Activated CD8-positive, alpha-beta memory T cell treated with anti-CD3 and anti-CD28 coated beads, Interleukin-2, amount 50 U/mL, for 24 hours (primary cell): ENCODE data around the gene NOP14.
A peak's percentile ranks its signal among the peaks of the same experiment; 100 is the strongest.
"Not testable (repeated sequence)": the region's sequence is repeated elsewhere in the genome, so short reads cannot be mapped to it uniquely, and the experiment has no call there.

Experiments
- DNase-seq: peaks from one replicate; pipeline ENCODE4 v3.0.0-alpha.2; 2020; ENCODE audit errors: extremely low read depth

NOP14 gene

DNA sequence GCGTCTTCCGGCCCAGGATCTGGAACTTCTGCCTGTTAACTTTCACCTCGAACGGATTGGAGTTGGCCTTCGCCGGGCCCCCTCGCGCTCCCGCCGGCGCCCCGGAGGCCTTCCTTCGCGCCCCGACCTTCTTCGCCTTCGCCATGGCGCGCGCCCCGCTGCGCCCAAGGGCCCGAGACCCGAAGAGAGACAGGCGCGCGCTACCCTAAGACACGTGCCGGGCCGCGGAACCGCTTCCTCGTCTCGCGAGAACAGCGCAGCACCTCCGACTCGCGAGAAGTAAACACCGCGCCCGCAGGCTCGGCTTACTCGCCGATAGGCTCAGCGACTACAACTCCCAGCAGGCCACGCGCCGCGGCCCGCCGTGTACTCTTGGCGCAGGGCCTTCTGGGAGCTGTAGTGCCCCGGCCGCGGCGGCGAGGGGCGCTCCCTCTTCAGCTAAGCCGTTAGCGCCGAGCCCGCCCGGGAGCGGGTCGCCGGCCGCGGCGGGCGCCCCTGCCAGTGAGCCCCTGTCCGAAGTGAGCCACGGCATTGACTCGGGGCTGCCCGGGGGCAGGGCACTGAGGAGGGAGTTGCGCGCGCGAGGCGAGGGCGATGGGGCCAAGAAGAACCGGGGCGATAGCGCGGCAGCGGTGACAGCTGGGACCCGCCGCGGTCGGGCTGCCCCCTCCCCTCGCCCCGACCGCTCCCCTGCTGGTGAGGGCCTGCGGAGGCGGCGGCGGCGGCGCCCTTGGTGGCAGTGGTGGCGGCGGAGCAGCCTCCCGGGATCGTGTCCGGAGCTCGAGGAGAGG lies at the start of gene NOP14, which contains the start of gene GRK4:
Gene NOP14 (minus strand): TSS at position 232 of the 791 bp plus-strand sequence. CDS start 87 bp downstream, at position 145.
Gene GRK4 (plus strand): TSS at position 397 of the 791 bp plus-strand sequence. CDS start 500 bp downstream, outside the sequence.
- peak; percentile 91 for DNase-seq

DNA sequence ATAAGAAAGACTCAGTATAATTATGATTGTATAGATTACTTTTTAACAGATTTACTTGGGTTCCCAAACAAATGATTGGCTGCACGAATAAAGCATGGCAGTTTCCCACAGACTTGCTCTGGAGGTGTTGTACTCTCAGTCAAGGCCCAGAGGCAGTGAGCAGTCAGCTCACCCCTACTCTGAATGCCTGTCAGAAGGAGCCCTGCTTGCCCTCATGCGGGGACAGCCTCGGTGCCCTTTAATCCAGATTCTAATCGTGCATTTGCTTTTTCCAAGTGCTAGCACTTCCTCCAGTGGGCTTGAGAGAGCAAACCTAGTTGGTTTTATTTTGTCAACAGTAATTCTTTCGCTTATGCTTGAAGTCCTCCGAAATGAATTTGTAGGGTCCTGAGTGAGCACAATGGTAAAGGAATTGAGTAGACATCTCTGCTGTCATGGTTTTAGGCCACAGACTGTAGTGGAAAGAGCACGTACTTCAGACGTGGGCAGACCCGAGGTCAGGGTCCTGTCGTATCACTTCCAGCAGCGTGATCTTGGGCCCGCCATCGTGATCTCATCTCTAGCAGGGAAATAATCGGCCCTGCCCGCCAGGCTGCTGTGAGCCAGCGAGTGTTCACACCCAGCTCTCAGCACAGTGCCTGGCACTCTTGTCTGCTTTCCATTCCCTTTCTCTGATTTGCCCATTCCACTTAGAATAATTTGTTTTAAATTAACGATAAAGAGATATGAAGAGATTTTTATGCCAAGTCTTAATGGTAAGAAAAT lies 48.4 kb upstream of the NOP14 start:
- no peak for DNase-seq

- DNase-seq: no peak
These were observed 47.8 kb upstream of the NOP14 start for GRCh38 chr4:3010998-3011397.

GRCh38 chr4:3010577-3010976 lies 47.4 kb upstream of the NOP14 start:
- DNase-seq: no peak

- no peak for DNase-seq
These were observed 46.2 kb upstream of the NOP14 start for GRCh38 chr4:3009422-3009821.

DNA sequence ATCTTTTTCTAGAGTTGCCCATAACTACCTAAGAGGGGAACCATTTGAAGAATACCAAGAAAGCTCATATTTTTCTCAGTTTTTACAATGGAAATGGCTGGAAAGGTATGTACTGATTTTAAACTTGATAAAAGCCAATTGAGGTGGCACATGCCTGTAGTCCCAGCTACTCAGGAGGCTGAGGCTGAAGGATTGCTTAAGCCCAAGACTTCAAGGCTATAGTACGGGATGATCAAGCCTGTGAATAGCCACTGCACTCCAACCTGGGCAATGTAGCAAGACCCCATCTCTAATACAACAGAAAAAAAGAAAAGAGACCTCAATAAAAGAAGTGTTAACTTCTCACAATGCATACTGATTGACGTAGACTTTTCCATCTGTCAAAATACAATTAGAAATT lies 44.5 kb upstream of the NOP14 start:
- no peak for DNase-seq

- DNase-seq: no peak
These were observed 33.2 kb upstream of the NOP14 start for GRCh38 chr4:2996415-2996814.

- DNase-seq: no peak
These were observed 32.5 kb upstream of the NOP14 start for GRCh38 chr4:2995546-2996265.

DNA sequence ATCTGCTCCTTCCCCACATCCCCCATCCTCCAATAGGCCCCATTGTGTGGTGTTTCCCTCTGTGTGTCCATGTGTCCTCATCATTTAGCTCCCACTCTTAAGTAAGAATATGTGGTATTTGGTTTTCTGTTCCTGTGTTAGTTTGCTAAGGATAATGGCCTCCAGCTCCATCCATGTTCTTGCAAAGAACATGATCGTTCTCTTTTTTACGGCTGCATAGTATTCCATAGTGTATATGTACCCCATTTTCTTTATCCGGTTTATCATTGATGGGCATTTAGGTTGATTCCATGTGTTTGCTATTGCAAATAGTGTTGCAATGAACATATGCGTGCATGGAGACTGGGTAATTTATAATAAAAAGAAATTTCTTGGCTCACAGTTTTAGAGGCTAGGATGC lies 31.7 kb upstream of the NOP14 start:
- DNase-seq: no peak

GRCh38 chr4:2991243-2991642 lies 28.0 kb upstream of the NOP14 start:
- DNase-seq: no peak

- DNase-seq: not testable (repeated sequence)
These were observed 20.5 kb upstream of the NOP14 start for GRCh38 chr4:2983715-2984114.

DNA sequence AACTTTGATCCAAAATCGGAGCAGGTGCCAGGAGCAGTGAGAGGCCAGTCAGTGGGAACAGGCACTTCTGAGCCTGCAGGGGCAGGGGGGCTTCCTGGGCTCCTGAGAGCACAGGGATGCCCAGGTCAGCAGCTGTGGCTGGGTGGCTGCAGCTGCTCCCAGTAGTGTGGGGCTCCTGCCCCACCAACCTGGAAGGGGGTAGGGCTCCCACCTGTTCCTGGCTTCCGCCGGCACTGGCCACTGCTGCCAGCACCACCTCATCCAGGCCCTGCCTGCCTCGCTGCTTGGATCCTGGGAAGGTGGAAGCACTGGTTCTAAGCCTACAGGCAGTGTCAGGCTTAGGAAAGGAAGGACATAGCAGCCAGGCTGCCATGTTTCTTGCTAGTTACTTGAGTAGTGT lies 18.8 kb upstream of the NOP14 start:
- no peak for DNase-seq

- DNase-seq: no peak
These were observed 18.1 kb upstream of the NOP14 start for GRCh38 chr4:2981256-2981819.

DNA sequence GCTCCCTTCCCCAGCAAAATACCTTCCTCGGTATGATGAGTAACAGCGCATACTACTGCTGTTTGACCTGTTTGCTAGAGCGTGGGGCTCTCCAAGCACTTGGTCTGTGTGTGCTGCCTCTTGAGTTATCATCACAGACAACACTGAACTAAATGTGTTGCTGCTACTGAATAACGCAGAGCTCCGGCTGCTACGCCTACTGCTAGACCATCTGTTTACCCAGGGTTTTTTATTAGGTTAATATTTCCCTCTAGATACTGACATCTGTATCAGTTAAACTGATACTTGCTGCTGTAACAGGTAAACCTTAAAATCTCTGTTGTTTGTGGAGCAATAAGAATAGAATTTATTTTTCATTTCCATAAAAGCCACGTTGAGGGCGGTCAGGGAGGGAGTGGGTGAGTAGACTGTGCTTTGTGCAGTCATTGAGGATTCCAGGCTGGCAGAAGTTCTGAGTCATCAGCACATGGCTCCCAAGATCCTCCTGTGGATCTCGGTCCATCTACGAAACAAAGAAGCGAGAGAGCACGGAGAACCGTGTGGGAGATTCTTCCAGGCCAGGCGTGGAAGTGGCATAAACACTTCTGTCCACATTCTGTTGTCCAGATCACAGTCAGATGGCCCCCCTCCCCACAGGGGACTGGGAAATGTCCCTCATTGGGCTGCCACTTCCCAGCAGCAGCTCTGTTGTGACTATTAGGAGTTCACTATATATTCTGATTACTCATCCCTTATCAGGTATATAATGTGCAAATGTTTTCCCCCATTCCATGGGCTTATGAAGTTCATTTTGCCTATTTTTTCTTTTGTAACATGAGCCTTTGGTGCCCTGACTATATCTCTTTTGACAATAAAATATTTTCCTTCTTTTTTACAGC lies 14.2 kb upstream of the NOP14 start:
- DNase-seq: no peak

GRCh38 chr4:2971275-2971674 lies 8.1 kb upstream of the NOP14 start:
- no peak for DNase-seq

- DNase-seq: no peak
These were observed 5.2 kb upstream of the NOP14 start for GRCh38 chr4:2968381-2968780.

- DNase-seq: no peak
These were observed 2.1 kb upstream of the NOP14 start for GRCh38 chr4:2965262-2965661.

DNA sequence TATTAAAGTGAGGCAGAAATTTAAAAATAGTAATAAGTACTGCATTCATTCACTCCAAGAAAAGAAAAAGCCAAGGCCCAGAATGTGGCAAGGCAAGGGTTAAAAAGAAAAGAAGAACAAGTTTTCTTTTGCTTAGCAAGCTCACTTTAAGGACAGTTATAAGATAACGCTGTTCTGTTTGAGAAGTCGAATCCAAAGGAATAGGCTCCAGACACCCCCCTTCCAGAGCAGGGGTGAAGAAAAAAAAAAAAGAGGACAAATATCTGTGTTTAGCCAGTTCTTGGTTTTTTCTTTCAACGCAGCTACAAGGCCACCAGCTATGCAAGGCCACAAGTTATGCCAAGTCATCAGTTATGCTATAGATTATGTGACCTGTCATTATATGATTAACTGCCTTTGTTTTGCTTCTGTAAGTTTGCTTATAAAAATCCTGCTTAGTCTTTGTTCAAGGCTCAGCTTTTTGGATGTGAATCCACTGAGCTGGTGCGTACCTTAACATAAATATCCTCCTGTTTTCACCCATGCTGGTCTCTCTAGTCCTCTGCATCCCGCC lies 1.6 kb upstream of the NOP14 start:
- DNase-seq: no peak

DNA sequence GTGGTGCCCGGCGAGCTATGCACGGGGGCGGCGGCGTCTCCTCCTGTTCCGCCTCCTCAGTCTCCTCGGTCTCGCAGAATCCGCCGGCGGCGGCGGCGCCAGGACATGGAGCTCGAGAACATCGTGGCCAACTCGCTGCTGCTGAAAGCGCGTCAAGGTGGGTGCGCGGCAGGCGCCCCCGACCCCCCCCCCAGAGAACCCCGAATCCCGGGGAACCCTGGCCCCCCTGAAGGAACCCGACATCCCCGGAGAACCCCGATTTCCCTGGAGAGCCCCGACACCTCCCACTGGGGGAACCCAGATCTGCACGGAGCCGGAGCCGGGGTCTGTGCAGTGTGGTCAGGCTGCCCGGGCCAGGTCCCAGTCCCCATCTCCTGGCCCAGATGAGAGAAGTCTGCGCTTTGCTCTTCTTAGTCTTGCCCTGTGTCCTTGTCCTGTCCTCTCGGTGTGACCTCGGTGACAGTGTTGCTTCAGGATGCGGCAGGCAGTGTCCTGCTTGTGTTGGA lies 813 bp upstream of the NOP14 start:
- DNase-seq: no peak

GRCh38 chr4:2962614-2963174 lies 512 bp downstream of the NOP14 start:
- no peak for DNase-seq
